Keratinocyte (primary cell): ENCODE measurements around the gene GJA5. TPM values are rescaled to one million over a fixed set of nuclear protein-coding genes. Genes with fewer than 3 reads are reported as not detected.

ENCODE experiments used
- DNase-seq: peaks from one replicate; pipeline ENCODE4 v3.0.0-alpha.2; 2011; ENCODE audit warnings: low read depth, missing footprints, low spot score
- FAIRE-seq: peaks from 2 replicates; lab custom pipeline; 2011; peaks lifted over from hg19 to GRCh38; lab: Jason Lieb, UNC
- H2AFZ ChIP-seq: 2 replicates; pipeline ENCODE4 v1.6.0; 2012; ENCODE audit warnings: low read length, control low read depth, inconsistent platforms; ENCODE audit not compliant: control insufficient read depth
- H3K27ac ChIP-seq: 2 replicates; pipeline ENCODE4 v1.5.1; 2011; ENCODE audit warnings: low read length; ENCODE audit not compliant: control insufficient read depth, insufficient read depth
- H3K27me3 ChIP-seq: 3 replicates; pipeline ENCODE4 v1.6.0; 2011; ENCODE audit warnings: low read length; ENCODE audit not compliant: control insufficient read depth, insufficient read depth; ENCODE audit errors: extremely low read depth
- H3K36me3 ChIP-seq, 2 experiments: 2 replicates in 1 of 2; 3 replicates in 1 of 2; pipeline ENCODE4 v1.5.1; 2011; ENCODE audit warnings: low read length in 2 of 2, mild to moderate bottlenecking in 1 of 2; ENCODE audit not compliant: control insufficient read depth in 2 of 2, insufficient read depth in 2 of 2; ENCODE audit errors: extremely low read depth in 1 of 2
- H3K4me1 ChIP-seq: 3 replicates; pipeline ENCODE4 v1.5.1; 2011; ENCODE audit warnings: low read length; ENCODE audit not compliant: control insufficient read depth, insufficient read depth; ENCODE audit errors: extremely low read depth
- H3K4me2 ChIP-seq: 3 replicates; pipeline ENCODE4 v1.6.0; 2011; ENCODE audit warnings: low read depth, low read length; ENCODE audit not compliant: control insufficient read depth, insufficient read depth; ENCODE audit errors: extremely low read depth
- H3K4me3 ChIP-seq, 3 experiments: fragments of 200-600 bp in 1 of 3; sonication (generic) in 1 of 3; 2 replicates in 2 of 3; 3 replicates in 1 of 3; pipeline ENCODE4 v1.5.1; 2011 to 2016; ENCODE audit warnings: low read length in 3 of 3, mild to moderate bottlenecking in 3 of 3, control low read depth in 2 of 3, inconsistent platforms in 1 of 3, low read depth in 1 of 3, mixed read lengths in 1 of 3, mixed run types in 1 of 3, moderate library complexity in 1 of 3; ENCODE audit not compliant: control insufficient read depth in 2 of 3, insufficient read depth in 2 of 3; ENCODE audit errors: extremely low read depth in 1 of 3
- H3K79me2 ChIP-seq: 2 replicates; pipeline ENCODE4 v1.6.0; 2012; ENCODE audit warnings: low read length; ENCODE audit not compliant: control insufficient read depth, insufficient read depth
- H3K9ac ChIP-seq: 3 replicates; pipeline ENCODE4 v1.6.0; 2011; ENCODE audit warnings: low read length; ENCODE audit not compliant: control insufficient read depth, insufficient read depth; ENCODE audit errors: extremely low read depth
- H3K9me1 ChIP-seq: 3 replicates; pipeline ENCODE4 v1.6.0; 2011; ENCODE audit warnings: low read length; ENCODE audit not compliant: control insufficient read depth, insufficient read depth; ENCODE audit errors: extremely low read depth
- H3K9me3 ChIP-seq: 2 replicates; pipeline ENCODE4 v1.5.1; 2012; ENCODE audit warnings: low read depth, low read length; ENCODE audit not compliant: control insufficient read depth
- H4K20me1 ChIP-seq: 3 replicates; pipeline ENCODE4 v1.6.0; 2011; ENCODE audit warnings: low read length; ENCODE audit not compliant: control insufficient read depth, insufficient read depth; ENCODE audit errors: extremely low read depth
- CTCF ChIP-seq, 3 experiments: IDR thresholded peaks in 1 of 3; conservative IDR thresholded peaks in 1 of 3; optimal IDR thresholded peaks in 1 of 3; 2 replicates in 2 of 3; 3 replicates in 1 of 3; pipeline versions ENCODE3 to v1.5.1; 2011; ENCODE audit warnings: low read length in 3 of 3, mild to moderate bottlenecking in 3 of 3, moderate library complexity in 2 of 3, control low read depth in 1 of 3, inconsistent platforms in 1 of 3; ENCODE audit not compliant: insufficient read depth in 2 of 3; ENCODE audit errors: extremely low read depth in 1 of 3
- EZH2 ChIP-seq: IDR thresholded peaks from one replicate; pipeline ENCODE4 v1.6.1; 2012; ENCODE audit warnings: inconsistent platforms, mild to moderate bottlenecking, low read length, moderate library complexity
- dilution Hi-C: fragments of 300-500 bp; cut with MboI; formaldehyde crosslinking; loops from one replicate; pipeline ENCODE4 v1.7.0; 2020; ENCODE audit warnings: low sequenced_read_pairs; ENCODE audit not compliant: extremely low pct_ligation_motif_present
- polyA plus RNA-seq, 5 experiments: library from polyadenylated mRNA; depleted of rRNA in 3 of 5; stranded (reverse) in 3 of 5; stranded (forward) in 1 of 5; unstranded in 1 of 5; fragments of >200 nt; gene quantifications; 1 replicate in 1 of 5; 2 replicates in 3 of 5; 3 replicates in 1 of 5; pipeline versions ENCODE4 v1.2.1 to v1.2.3, GENCODE V29; 2011 to 2012; ENCODE audit warnings: missing spikeins in 2 of 5, low read depth in 1 of 5, low replicate concordance in 1 of 5

GJA5 gene
- polyA plus RNA-seq, 1 donor (not counting 4 experiments of a cell fraction or from before 2014, with no cell fraction given): 44.0 TPM

GRCh38 chr1:147791876-147792275, 31.5 kb upstream of the GJA5 start:
- Histone ChIP-seq H4K20me1 (no peaks in the 10 kb centered on the region), H3K9ac (no peak overlapping the region), H3K27me3 (no peaks in the 10 kb centered on the region), H3K27ac (no peak overlapping the region), H3K36me3 (no peaks in the 10 kb centered on the region), H3K4me2 (no peak overlapping the region), H3K4me1 (no peaks in the 10 kb centered on the region), H3K4me3 (no peak overlapping the region), H3K79me2 (no peaks in the 10 kb centered on the region), H3K9me3 (no peaks in the 10 kb centered on the region), H2AFZ (no peak overlapping the region), H3K9me1 (no peaks in the 10 kb centered on the region)
- dilution Hi-C loops: no loop called here
- DNase-seq (no peak), FAIRE-seq (no peak)
- no peak for TF ChIP-seq EZH2
- no peak for TF ChIP-seq CTCF (optimal IDR thresholded peaks at IDR 0.05 in 1 of 3, IDR thresholded peaks at IDR 0.05 in 1 of 3, conservative IDR thresholded peaks at IDR 0.05 in 1 of 3; ENCODE audit: extremely low read depth in 1 of 3, insufficient read depth in 2 of 3, low read length in 3 of 3)

GRCh38 chr1:147787765-147788164, 27.4 kb upstream of the GJA5 start:
- H3K4me1 ChIP-seq: no peaks in the 10 kb centered on the region
- H3K27me3 ChIP-seq: no peaks in the 10 kb centered on the region
- TF ChIP-seq CTCF (optimal IDR thresholded peaks at IDR 0.05 in 1 of 3, IDR thresholded peaks at IDR 0.05 in 1 of 3, conservative IDR thresholded peaks at IDR 0.05 in 1 of 3; ENCODE audit: extremely low read depth in 1 of 3, insufficient read depth in 2 of 3, low read length in 3 of 3): no peak
- TF ChIP-seq EZH2: no peak
- no peaks in the 10 kb centered on the region for H3K9me3 ChIP-seq
- no peak overlapping the region for H3K4me3 ChIP-seq
- H3K27ac ChIP-seq: no peak overlapping the region
- no peak overlapping the region for H2AFZ ChIP-seq
- no peak overlapping the region for H3K9ac ChIP-seq
- no peaks in the 10 kb centered on the region for H3K36me3 ChIP-seq
- DNase-seq (no peak), FAIRE-seq (no peak)
- H3K9me1 ChIP-seq: no peaks in the 10 kb centered on the region
- H4K20me1 ChIP-seq: no peaks in the 10 kb centered on the region
- no peaks in the 10 kb centered on the region for H3K79me2 ChIP-seq
- no peak overlapping the region for H3K4me2 ChIP-seq
- dilution Hi-C loops: no loop called here
